Testis (tissue), 3 donors: ENCODE results near the gene LPP. TPM values are rescaled to one million over a fixed set of nuclear protein-coding genes. Genes with fewer than 3 reads are reported as not detected.
A peak's percentile ranks its signal among the peaks of the same experiment; 100 is the strongest.

ENCODE experiments used
- DNase-seq: peaks from one replicate; pipeline ENCODE4 v3.0.0-alpha.2; 2019
- H3K27ac ChIP-seq, 2 donors: fragments of 200-600 bp; sonication (generic); one replicate each; pipeline ENCODE4 v1.5.1; 2019
- H3K27me3 ChIP-seq: fragments of 200-600 bp; sonication (generic); one replicate; pipeline ENCODE4 v1.5.1; 2019
- H3K36me3 ChIP-seq: fragments of 200-600 bp; sonication (generic); one replicate; pipeline ENCODE4 v1.5.1; 2017; ENCODE audit warnings: low read depth; ENCODE audit errors: missing control alignments
- H3K4me1 ChIP-seq: fragments of 200-600 bp; sonication (generic); one replicate; pipeline ENCODE4 v1.5.1; 2019
- H3K4me3 ChIP-seq, 2 donors: fragments of 200-600 bp; sonication (generic); one replicate each; pipeline ENCODE4 v1.5.1; 2017 to 2019
- H3K9me3 ChIP-seq: fragments of 200-600 bp; sonication (generic); one replicate; pipeline ENCODE4 v1.5.1; 2017
- POLR2A ChIP-seq: fragments of 450-650 bp; IDR thresholded peaks from one replicate; pipeline ENCODE4 v1.6.1; 2017; ENCODE audit warnings: antibody characterized with exemption, mild to moderate bottlenecking, moderate library complexity
- WGBS, 2 donors: methylation state at CpG; one replicate each; pipeline ENCODE4 v1.1.5; 2018; 5-methylcytosine and 5-hydroxymethylcytosine counted together
- intact Hi-C: fragments of 100-400 bp; cut with DNase I; formaldehyde crosslinking; loops from one replicate; pipeline ENCODE4 v1.15.1; 2023; ENCODE audit warnings: low total_unique reads
- polyA plus RNA-seq: library from polyadenylated mRNA; stranded (reverse); fragments of 350-450 nt; fragmentation: Illumina TruSeq; extraction: RNeasy Lipid Tissue Mini Kit (QIAGEN cat#74804); gene quantifications from one replicate; pipeline ENCODE4 v1.2.3, GENCODE V29; 2014; ENCODE audit warnings: low read depth, low replicate concordance; ENCODE audit not compliant: insufficient read depth
- total RNA-seq, 2 donors: library from RNA; depleted of rRNA; stranded (reverse); fragments of >200 nt; gene quantifications; one replicate each; pipeline ENCODE4 v1.2.3, GENCODE V29; 2016
- TF ChIP-seq, protein P1 (sequence below), 3 experiments: fragments of 450-650 bp in 2 of 3; fragments of 200-600 bp in 1 of 3; sonication (generic) in 1 of 3; IDR thresholded peaks; one replicate each; pipeline ENCODE4 v1.5.1; 2016 to 2019; ENCODE audit warnings: antibody characterized with exemption in 3 of 3, mild to moderate bottlenecking in 2 of 3, moderate library complexity in 1 of 3

The LPP gene
- total and polyA plus RNA-seq, 3 donors from 2014 or later = 89.9 to 135 (median 132) TPM

DNA sequence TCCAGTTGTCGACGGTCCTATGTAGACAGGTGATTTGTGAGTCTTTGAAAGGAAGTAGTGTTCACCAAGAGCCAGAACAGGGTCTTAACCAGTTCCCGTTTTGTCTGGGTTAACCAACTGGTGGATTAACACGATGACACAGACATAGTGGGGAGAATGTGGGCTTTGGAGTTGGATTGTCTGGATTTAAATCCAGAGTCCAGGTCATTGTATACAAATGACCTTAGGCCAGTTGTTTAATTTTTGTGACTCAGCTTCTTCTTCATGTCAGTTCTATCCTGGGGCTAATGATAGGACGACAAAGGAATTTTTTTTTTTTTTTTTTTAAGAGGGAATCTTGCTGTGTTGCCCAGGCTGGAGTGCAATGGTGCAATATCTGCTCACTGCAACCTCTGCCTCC is 126.7 kb downstream of the LPP start:
- Histone ChIP-seq H3K36me3 (no peaks in the 10 kb centered on the region), H3K27ac (no peak overlapping the region), H3K4me1 (peaks cover 17% of the 10 kb centered on the region), H3K27me3 (no peaks in the 10 kb centered on the region), H3K4me3 (no peak overlapping the region), H3K9me3 (no peaks in the 10 kb centered on the region)
- intact Hi-C loops = no loop called here
- 95 to 97% methylated on average over 5 of the region's 5 CpGs for WGBS, 2 donors
- DNase-seq = no peak
- TF ChIP-seq POLR2A = no peak

DNA sequence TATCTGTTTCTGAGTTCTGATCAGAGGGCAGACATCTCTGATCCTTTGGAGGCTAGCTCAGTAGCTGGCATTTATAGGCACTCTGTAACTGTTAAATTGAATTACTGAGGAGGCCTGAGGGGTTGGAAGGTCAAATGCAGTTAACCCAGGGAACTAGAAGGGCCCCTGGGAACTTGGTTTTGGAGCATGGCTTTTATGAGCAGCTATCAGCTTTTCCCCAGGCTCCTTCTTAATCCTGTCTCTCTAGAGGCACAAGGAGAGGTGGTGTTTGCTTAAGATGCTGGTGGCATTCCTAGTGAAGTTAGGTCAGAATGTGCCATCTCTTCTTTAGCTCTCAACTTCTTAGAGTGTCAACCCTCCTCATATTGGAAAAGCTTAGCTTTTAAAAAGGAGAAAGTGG is 128.9 kb downstream of the LPP start:
- no peaks in the 10 kb centered on the region for H3K36me3 ChIP-seq
- TF ChIP-seq POLR2A = no peak
- TF ChIP-seq, protein P1, sequence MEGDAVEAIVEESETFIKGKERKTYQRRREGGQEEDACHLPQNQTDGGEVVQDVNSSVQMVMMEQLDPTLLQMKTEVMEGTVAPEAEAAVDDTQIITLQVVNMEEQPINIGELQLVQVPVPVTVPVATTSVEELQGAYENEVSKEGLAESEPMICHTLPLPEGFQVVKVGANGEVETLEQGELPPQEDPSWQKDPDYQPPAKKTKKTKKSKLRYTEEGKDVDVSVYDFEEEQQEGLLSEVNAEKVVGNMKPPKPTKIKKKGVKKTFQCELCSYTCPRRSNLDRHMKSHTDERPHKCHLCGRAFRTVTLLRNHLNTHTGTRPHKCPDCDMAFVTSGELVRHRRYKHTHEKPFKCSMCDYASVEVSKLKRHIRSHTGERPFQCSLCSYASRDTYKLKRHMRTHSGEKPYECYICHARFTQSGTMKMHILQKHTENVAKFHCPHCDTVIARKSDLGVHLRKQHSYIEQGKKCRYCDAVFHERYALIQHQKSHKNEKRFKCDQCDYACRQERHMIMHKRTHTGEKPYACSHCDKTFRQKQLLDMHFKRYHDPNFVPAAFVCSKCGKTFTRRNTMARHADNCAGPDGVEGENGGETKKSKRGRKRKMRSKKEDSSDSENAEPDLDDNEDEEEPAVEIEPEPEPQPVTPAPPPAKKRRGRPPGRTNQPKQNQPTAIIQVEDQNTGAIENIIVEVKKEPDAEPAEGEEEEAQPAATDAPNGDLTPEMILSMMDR (IDR thresholded peaks at IDR 0.05) = no peak
- H3K9me3 ChIP-seq = no peaks in the 10 kb centered on the region
- H3K27me3 ChIP-seq = no peaks in the 10 kb centered on the region
- no peak overlapping the region for H3K4me3 ChIP-seq
- H3K4me1 ChIP-seq = peaks cover 17% of the 10 kb centered on the region
- DNase-seq = no peak
- H3K27ac ChIP-seq = no peak overlapping the region
- intact Hi-C loops = no loop called here

DNA sequence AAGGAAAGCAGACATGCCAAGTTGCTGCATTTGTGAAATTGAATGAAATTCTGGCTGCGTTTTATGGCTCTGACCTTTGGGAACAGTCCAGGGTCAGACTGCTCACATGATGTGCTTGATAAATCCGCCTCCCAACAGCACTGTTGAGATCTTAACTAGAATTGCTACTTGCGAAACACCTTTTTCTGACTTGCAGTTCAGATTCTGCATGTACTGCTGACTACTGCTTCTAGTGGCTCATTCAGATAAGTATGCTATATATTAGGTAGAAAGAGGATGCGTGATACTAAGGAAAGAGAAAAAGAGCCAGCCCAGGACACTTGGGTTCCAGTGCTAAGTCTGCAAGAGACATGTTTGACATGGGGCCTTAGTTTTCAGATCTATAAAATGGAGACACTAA is 129.4 kb downstream of the LPP start:
- no peaks in the 10 kb centered on the region for H3K27me3 ChIP-seq
- H3K36me3 ChIP-seq = no peaks in the 10 kb centered on the region
- TF ChIP-seq POLR2A = no peak
- TF ChIP-seq, protein P1 (IDR thresholded peaks at IDR 0.05) = no peak
- 48 to 52% methylated on average over 4 of the region's 4 CpGs for WGBS, 2 donors
- no peak overlapping the region for H3K4me3 ChIP-seq
- DNase-seq = peak; percentile 34
- H3K4me1 ChIP-seq = peaks cover 17% of the 10 kb centered on the region
- H3K9me3 ChIP-seq = no peaks in the 10 kb centered on the region
- H3K27ac ChIP-seq = no peak overlapping the region
- intact Hi-C loops = no loop called here

DNA sequence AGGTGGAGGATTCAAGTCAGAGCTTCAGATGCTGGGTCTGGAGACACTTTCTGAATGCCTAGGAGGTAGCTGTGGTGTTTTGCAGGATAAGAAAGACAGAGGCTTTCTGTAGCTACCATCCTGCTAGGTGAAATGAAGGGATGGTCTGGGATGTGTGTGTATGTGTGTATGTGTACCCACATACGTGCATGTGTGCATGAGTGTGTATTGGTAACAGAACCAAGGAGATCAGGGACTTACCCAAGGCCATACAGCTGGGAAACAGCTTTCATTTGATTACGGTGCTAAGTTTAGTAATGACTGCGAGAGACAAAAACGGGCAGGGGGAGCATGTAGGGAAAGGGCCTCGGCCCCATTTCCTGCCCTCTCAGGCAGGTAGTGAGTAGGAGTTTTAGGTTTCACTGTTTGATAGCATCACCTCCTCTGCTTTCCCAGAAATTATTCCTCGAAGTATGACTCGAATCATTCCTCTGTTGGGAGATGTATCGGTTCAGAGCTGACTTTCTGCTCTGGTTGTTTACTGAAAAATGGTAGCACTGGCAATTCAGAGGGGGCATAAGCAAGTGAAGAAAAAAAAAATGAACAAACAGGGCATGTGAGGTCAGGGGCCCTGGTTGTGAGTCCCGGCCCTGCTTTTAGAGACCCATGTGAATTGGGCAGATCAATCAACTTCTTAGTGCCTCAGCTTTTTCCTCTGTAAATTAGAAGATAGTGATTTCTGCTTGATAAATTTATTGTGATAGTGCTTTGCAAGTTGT is 130.7 kb downstream of the LPP start:
- Histone ChIP-seq H3K4me3 (no peak overlapping the region), H3K9me3 (no peaks in the 10 kb centered on the region), H3K27me3 (no peaks in the 10 kb centered on the region), H3K4me1 (peaks cover 17% of the 10 kb centered on the region), H3K36me3 (no peaks in the 10 kb centered on the region), H3K27ac (no peak overlapping the region)
- intact Hi-C loops = no loop called here
- 69 to 79% methylated on average over 9 of the region's 9 CpGs for WGBS, 2 donors
- no peak for DNase-seq
- TF ChIP-seq, protein P1 (IDR thresholded peaks at IDR 0.05) = no peak
- TF ChIP-seq POLR2A = no peak

DNA sequence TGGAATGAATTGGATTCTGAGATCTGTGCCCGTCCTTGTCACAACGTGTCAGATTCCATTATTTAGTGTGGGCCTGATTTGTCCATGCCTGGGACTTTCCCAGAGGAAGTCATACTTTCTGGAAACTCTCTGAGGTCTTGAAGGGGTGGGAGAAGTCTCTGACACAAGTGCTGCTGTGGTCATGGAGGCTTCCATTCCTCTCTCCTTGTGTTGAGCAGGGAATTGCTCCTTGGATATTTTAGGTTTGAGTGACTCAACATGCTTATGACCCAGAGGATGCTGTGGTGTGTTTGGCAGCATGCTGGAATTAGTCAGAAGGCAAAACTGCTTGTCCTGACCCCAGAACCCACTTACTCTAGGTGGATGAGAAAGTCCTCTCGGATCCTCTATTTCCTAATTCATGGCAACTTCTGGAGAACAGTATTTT is 132.1 kb downstream of the LPP start:
- Histone ChIP-seq H3K36me3 (no peaks in the 10 kb centered on the region), H3K4me1 (peaks cover 25% of the 10 kb centered on the region), H3K9me3 (no peaks in the 10 kb centered on the region), H3K27me3 (no peaks in the 10 kb centered on the region), H3K27ac (peak overlapping the region in 1 of 2 donors; percentile 8), H3K4me3 (no peak overlapping the region)
- TF ChIP-seq POLR2A = no peak
- TF ChIP-seq, protein P1 (IDR thresholded peaks at IDR 0.05) = no peak
- no peak for DNase-seq
- 51 to 63% methylated on average over 3 of the region's 3 CpGs for WGBS, 2 donors
- intact Hi-C loops = no loop called here
